COLO668 (cell line): ENCODE measurements around the gene LAPTM4A.

Source experiments
- DNase-seq: peaks from one replicate; lab custom pipeline; 2025; ENCODE audit not compliant: unreplicated experiment; lab: John Stamatoyannopoulos, UW

Gene LAPTM4A

GRCh38 chr2:20077411-20077940 is 26.0 kb upstream of the LAPTM4A start:
- DNase-seq: no peak

GRCh38 chr2:20076757-20077156 is 25.3 kb upstream of the LAPTM4A start:
- no peak for DNase-seq

- no peak for DNase-seq
Observed at GRCh38 chr2:20074901-20075300, 23.5 kb upstream of the LAPTM4A start.

- peak; percentile 24 for DNase-seq
Observed at GRCh38 chr2:20074046-20074648, 22.7 kb upstream of the LAPTM4A start.

- no peak for DNase-seq
Observed at GRCh38 chr2:20073460-20073859, 22.0 kb upstream of the LAPTM4A start.

GRCh38 chr2:20072436-20073158 is 21.2 kb upstream of the LAPTM4A start:
- no peak for DNase-seq

- DNase-seq: no peak
Observed at GRCh38 chr2:20071397-20072383, 20.3 kb upstream of the LAPTM4A start.

GRCh38 chr2:20069756-20070155 is 18.3 kb upstream of the LAPTM4A start:
- no peak for DNase-seq

GRCh38 chr2:20067992-20068584 is 16.7 kb upstream of the LAPTM4A start:
- DNase-seq: no peak

GRCh38 chr2:20065885-20066602 is 14.6 kb upstream of the LAPTM4A start:
- DNase-seq: peak; percentile 89

GRCh38 chr2:20064841-20065240 is 13.4 kb upstream of the LAPTM4A start:
- no peak for DNase-seq

GRCh38 chr2:20064421-20064820 is 13.0 kb upstream of the LAPTM4A start:
- no peak for DNase-seq

GRCh38 chr2:20062615-20063545 is 11.5 kb upstream of the LAPTM4A start:
- no peak for DNase-seq

- DNase-seq: no peak
Observed at GRCh38 chr2:20061940-20062339, 10.5 kb upstream of the LAPTM4A start.

- no peak for DNase-seq
Observed at GRCh38 chr2:20061476-20061875, 10.0 kb upstream of the LAPTM4A start.

- DNase-seq: no peak
Observed at GRCh38 chr2:20060106-20060505, 8.7 kb upstream of the LAPTM4A start.

GRCh38 chr2:20057268-20057667 is 5.8 kb upstream of the LAPTM4A start:
- DNase-seq: no peak

- no peak for DNase-seq
Observed at GRCh38 chr2:20054931-20055330, 3.5 kb upstream of the LAPTM4A start.

- no peak for DNase-seq
Observed at GRCh38 chr2:20054119-20054518, 2.7 kb upstream of the LAPTM4A start.
